Liver (tissue), 3 donors: ENCODE measurements around the gene TMEM139.

Source experiments
- CTCF ChIP-seq: fragments of 150-350 bp; IDR thresholded peaks from 2 replicates; pipeline ENCODE4 v1.5.1; 2017; ENCODE audit warnings: improper control_type of control experiment, low read depth, low read length; ENCODE audit not compliant: missing input control
- TAF1 ChIP-seq: conservative IDR thresholded peaks from 2 replicates; pipeline ENCODE4 v1.6.1; 2016; ENCODE audit warnings: antibody characterized with exemption, mild to moderate bottlenecking
- donor health status: healthy.
- donor health status: healthy.

- TF ChIP-seq CTCF (no peak), TAF1 (no peak)
Measured at GRCh38 chr7:143244321-143244720, 40.4 kb upstream of the TMEM139 start.
